SK-N-SH (cell line): ENCODE results near the gene NCKAP5. TPM values are rescaled to one million over a fixed set of nuclear protein-coding genes. Genes with fewer than 3 reads are reported as not detected.

Source experiments
- CTCF ChIA-PET: fragments of 300-600, 350-600 bp; formaldehyde crosslinking; extraction: SDS; loops from one replicate; lab custom pipeline; 2021; lab: Yijun Ruan, JAX
- POLR2A ChIA-PET: fragments of 350-600 bp; sonication (Branson Sonifier 250); formaldehyde crosslinking; extraction: SDS; loops from one replicate; lab custom pipeline; 2020; ENCODE audit warnings: antibody characterized with exemption, inconsistent platforms; lab: Yijun Ruan, JAX
- DNase-seq: peaks from one replicate; pipeline ENCODE4 v3.0.0; 2012
- H2AFZ ChIP-seq: fragments of 200-600 bp; sonication (generic); 2 replicates; pipeline ENCODE4 v1.8.1; 2016; ENCODE audit warnings: antibody characterized with exemption, mild to moderate bottlenecking, low read depth
- H3F3A ChIP-seq: fragments of 200-600 bp; sonication (generic); replicated peaks from 2 replicates; pipeline ENCODE3; 2016; ENCODE audit warnings: antibody characterized with exemption, mild to moderate bottlenecking; ENCODE audit not compliant: insufficient read depth
- H3K27ac ChIP-seq, 2 experiments: fragments of 200-500 bp in 1 of 2; fragments of 200-600 bp in 1 of 2; sonication (Bioruptor generic) in 1 of 2; sonication (generic), shearing (Covaris generic) in 1 of 2; 2 replicates each; pipeline versions ENCODE4 v1.5.1 to v1.6.1; 2014 to 2016; ENCODE audit warnings: low read depth in 2 of 2, inconsistent platforms in 1 of 2, low read length in 1 of 2, mild to moderate bottlenecking in 1 of 2, mixed read lengths in 1 of 2
- H3K27me3 ChIP-seq: fragments of 200-600 bp; sonication (generic), shearing (Covaris generic); 2 replicates; pipeline ENCODE4 v1.6.1; 2016; ENCODE audit warnings: mixed run types; ENCODE audit not compliant: insufficient read depth
- H3K36me3 ChIP-seq, 2 experiments: fragments of 200-500 bp in 1 of 2; fragments of 200-600 bp in 1 of 2; sonication (Bioruptor generic) in 1 of 2; sonication (generic) in 1 of 2; replicated peaks in 1 of 2; 2 replicates each; pipeline versions ENCODE3 to v1.5.1; 2014 to 2016; ENCODE audit warnings: low read length in 1 of 2, mild to moderate bottlenecking in 1 of 2; ENCODE audit not compliant: insufficient read depth in 2 of 2, control insufficient read depth in 1 of 2
- H3K4me1 ChIP-seq, 2 experiments: fragments of 200-500 bp in 1 of 2; fragments of 200-600 bp in 1 of 2; sonication (Bioruptor generic) in 1 of 2; sonication (generic), shearing (Covaris generic) in 1 of 2; 2 replicates each; pipeline versions ENCODE4 v1.5.1 to v1.6.1; 2014 to 2016; ENCODE audit warnings: low read depth in 1 of 2, low read length in 1 of 2, mixed run types in 1 of 2; ENCODE audit not compliant: insufficient read depth in 2 of 2, control insufficient read depth in 1 of 2
- H3K4me2 ChIP-seq: fragments of 200-600 bp; sonication (generic), shearing (Covaris generic); 2 replicates; pipeline ENCODE4 v1.6.1; 2017; ENCODE audit warnings: mixed run types
- H3K4me3 ChIP-seq, 2 experiments: fragments of 200-500 bp in 1 of 2; fragments of 200-600 bp in 1 of 2; sonication (Bioruptor generic) in 1 of 2; sonication (generic), shearing (Covaris generic) in 1 of 2; 2 replicates each; pipeline versions ENCODE4 v1.5.1 to v1.8.1; 2014 to 2016; ENCODE audit warnings: low read depth in 2 of 2, inconsistent platforms in 1 of 2, low read length in 1 of 2, mild to moderate bottlenecking in 1 of 2, mixed read lengths in 1 of 2, moderate library complexity in 1 of 2
- H3K79me2 ChIP-seq: fragments of 200-600 bp; sonication (generic); 2 replicates; pipeline ENCODE4 v1.8.1; 2017; ENCODE audit warnings: mild to moderate bottlenecking; ENCODE audit not compliant: insufficient read depth
- H3K9ac ChIP-seq: fragments of 200-600 bp; sonication (generic); 2 replicates; pipeline ENCODE4 v1.6.1; 2017; ENCODE audit warnings: mixed run types
- H3K9me2 ChIP-seq: fragments of 200-600 bp; sonication (generic); 2 replicates; pipeline ENCODE4 v1.6.1; 2017; ENCODE audit warnings: mixed run types
- H3K9me3 ChIP-seq: fragments of 200-600 bp; sonication (generic); 2 replicates; pipeline ENCODE4 v1.6.1; 2017; ENCODE audit warnings: mixed run types, mild to moderate bottlenecking, moderate library complexity
- H4K20me1 ChIP-seq: fragments of 200-600 bp; sonication (generic); 2 replicates; pipeline ENCODE4 v1.6.1; 2017; ENCODE audit warnings: mild to moderate bottlenecking, mixed run types; ENCODE audit not compliant: insufficient read depth
- CHD2 ChIP-seq: fragments of 150-350 bp; IDR thresholded peaks from 2 replicates; pipeline ENCODE4 v1.6.1; 2018; ENCODE audit warnings: low read length; ENCODE audit not compliant: partially characterized antibody
- EP300 ChIP-seq, 2 experiments: IDR thresholded peaks; 2 replicates each; pipeline versions ENCODE4 v1.4.0 to v1.6.1; 2012; ENCODE audit warnings: borderline replicate concordance in 1 of 2, low read depth in 1 of 2, low read length in 1 of 2
- EZH2phosphoT487 ChIP-seq: fragments of 200-600 bp; sonication (generic); IDR thresholded peaks from 2 replicates; pipeline ENCODE4 v1.6.1; 2017; ENCODE audit warnings: low read depth, mixed run types, mild to moderate bottlenecking, antibody characterized with exemption, moderate library complexity, borderline replicate concordance
- FOXJ3 ChIP-seq: sonication (generic); formaldehyde crosslinking; IDR thresholded peaks from 2 replicates; pipeline ENCODE4 v1.5.1; 2020; ENCODE audit warnings: mild to moderate bottlenecking, missing genetic modification reagents
- JUND ChIP-seq: IDR thresholded peaks from 2 replicates; pipeline ENCODE4 v1.4.0; 2012
- MEF2A ChIP-seq: IDR thresholded peaks from 2 replicates; pipeline ENCODE4 v1.4.0; 2012; ENCODE audit warnings: low read depth, borderline replicate concordance
- RFX5 ChIP-seq: IDR thresholded peaks from 2 replicates; pipeline ENCODE4 v1.6.1; 2012; ENCODE audit warnings: mild to moderate bottlenecking, improper control_type of control experiment, low read length
- SMC3 ChIP-seq: IDR thresholded peaks from 2 replicates; pipeline ENCODE4 v1.6.1; 2012; ENCODE audit warnings: low read depth, low read length, improper control_type of control experiment
- TAF1 ChIP-seq: IDR thresholded peaks from 2 replicates; pipeline ENCODE4 v1.6.1; 2012; ENCODE audit warnings: low read depth, mild to moderate bottlenecking, low read length, moderate library complexity, borderline replicate concordance
- TCF12 ChIP-seq: IDR thresholded peaks from 2 replicates; pipeline ENCODE4 v1.4.0; 2012
- TEAD4 ChIP-seq: IDR thresholded peaks from 2 replicates; pipeline ENCODE4 v1.4.0; 2012; ENCODE audit warnings: mild to moderate bottlenecking, borderline replicate concordance; ENCODE audit not compliant: insufficient read depth
- YY1 ChIP-seq: IDR thresholded peaks from 2 replicates; pipeline ENCODE4 v1.4.0; 2012; ENCODE audit warnings: low read depth, mild to moderate bottlenecking
- WGBS: methylation state at CpG from one replicate; pipeline ENCODE4 v1.1.6; 2017; ENCODE audit warnings: low lambda C conversion rate; 5-methylcytosine and 5-hydroxymethylcytosine counted together
- polyA plus RNA-seq, 3 experiments: library from polyadenylated mRNA; depleted of rRNA; stranded (reverse); fragments of >200 nt; gene quantifications; 2 replicates each; pipeline ENCODE4 v1.2.3, GENCODE V29; 2012
- TF ChIP-seq, protein P1 (sequence below): IDR thresholded peaks from 2 replicates; pipeline ENCODE4 v1.4.0; 2012; ENCODE audit warnings: low read depth, borderline replicate concordance
- TF ChIP-seq, protein P2 (sequence below): IDR thresholded peaks from 2 replicates; pipeline ENCODE4 v1.6.1; 2012; ENCODE audit warnings: mild to moderate bottlenecking, low read depth, low read length, moderate library complexity
- TF ChIP-seq, protein P3 (sequence below): IDR thresholded peaks from 2 replicates; pipeline ENCODE4 v1.4.0; 2012; ENCODE audit warnings: low read depth, borderline replicate concordance

NCKAP5 gene
- polyA plus RNA-seq, 1 of the 3 experiments (the other 2 are of a cell fraction) = 0.02 TPM

DNA sequence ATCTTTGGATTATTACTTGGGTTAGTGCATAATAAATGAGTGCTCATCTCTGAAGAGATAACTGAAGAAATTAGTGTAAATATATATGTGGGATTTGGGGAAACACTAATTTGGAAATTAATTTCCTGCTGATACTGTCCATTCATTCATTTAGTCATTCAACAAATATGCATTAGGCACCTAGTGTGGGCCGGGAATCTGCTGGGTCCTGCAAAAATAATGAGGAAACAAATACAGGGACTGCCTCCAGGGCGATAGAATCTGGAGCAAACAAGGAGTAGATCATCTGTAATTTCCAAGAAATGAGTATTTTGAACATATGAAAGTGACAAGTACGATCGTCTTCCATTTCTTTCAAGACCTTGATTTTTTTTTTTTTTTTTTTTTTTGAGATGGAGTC lies 694.5 kb downstream of the NCKAP5 start:
- CTCF ChIA-PET = interaction anchor here (1.1 kb wide), 1 partner anchor 18 kb away, joined by 3 read pairs; no protein-coding TSS in a partner anchor
- H3K79me2 ChIP-seq = no peaks in the 10 kb centered on the region
- no peaks in the 10 kb centered on the region for H3K36me3 ChIP-seq
- no peaks in the 10 kb centered on the region for H3K9me2 ChIP-seq
- no peak for DNase-seq
- no peak overlapping the region for H3K9ac ChIP-seq
- 70% methylated on average over 4 of the region's 4 CpGs for WGBS
- no peak overlapping the region for H2AFZ ChIP-seq
- H3K4me2 ChIP-seq = no peak overlapping the region
- H3K27ac ChIP-seq = no peak overlapping the region
- no peaks in the 10 kb centered on the region for H4K20me1 ChIP-seq
- H3K9me3 ChIP-seq = no peaks in the 10 kb centered on the region
- no peaks in the 10 kb centered on the region for H3F3A ChIP-seq
- H3K27me3 ChIP-seq = no peaks in the 10 kb centered on the region
- TF ChIP-seq JUND (no peak), EP300 (IDR thresholded peaks at IDR 0.05; ENCODE audit: borderline replicate concordance in 1 of 2, low read depth in 1 of 2, low read length in 1 of 2) (no peak), TEAD4 (no peak), RFX5 (no peak), FOXJ3 (CRISPR knock-in tag) (no peak), EZH2phosphoT487 (no peak), MEF2A (no peak), YY1 (no peak), CHD2 (no peak), TAF1 (no peak), SMC3 (no peak), TCF12 (no peak)
- TF ChIP-seq, protein P1, sequence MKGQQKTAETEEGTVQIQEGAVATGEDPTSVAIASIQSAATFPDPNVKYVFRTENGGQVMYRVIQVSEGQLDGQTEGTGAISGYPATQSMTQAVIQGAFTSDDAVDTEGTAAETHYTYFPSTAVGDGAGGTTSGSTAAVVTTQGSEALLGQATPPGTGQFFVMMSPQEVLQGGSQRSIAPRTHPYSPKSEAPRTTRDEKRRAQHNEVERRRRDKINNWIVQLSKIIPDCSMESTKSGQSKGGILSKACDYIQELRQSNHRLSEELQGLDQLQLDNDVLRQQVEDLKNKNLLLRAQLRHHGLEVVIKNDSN = no peak
- TF ChIP-seq, protein P2, sequence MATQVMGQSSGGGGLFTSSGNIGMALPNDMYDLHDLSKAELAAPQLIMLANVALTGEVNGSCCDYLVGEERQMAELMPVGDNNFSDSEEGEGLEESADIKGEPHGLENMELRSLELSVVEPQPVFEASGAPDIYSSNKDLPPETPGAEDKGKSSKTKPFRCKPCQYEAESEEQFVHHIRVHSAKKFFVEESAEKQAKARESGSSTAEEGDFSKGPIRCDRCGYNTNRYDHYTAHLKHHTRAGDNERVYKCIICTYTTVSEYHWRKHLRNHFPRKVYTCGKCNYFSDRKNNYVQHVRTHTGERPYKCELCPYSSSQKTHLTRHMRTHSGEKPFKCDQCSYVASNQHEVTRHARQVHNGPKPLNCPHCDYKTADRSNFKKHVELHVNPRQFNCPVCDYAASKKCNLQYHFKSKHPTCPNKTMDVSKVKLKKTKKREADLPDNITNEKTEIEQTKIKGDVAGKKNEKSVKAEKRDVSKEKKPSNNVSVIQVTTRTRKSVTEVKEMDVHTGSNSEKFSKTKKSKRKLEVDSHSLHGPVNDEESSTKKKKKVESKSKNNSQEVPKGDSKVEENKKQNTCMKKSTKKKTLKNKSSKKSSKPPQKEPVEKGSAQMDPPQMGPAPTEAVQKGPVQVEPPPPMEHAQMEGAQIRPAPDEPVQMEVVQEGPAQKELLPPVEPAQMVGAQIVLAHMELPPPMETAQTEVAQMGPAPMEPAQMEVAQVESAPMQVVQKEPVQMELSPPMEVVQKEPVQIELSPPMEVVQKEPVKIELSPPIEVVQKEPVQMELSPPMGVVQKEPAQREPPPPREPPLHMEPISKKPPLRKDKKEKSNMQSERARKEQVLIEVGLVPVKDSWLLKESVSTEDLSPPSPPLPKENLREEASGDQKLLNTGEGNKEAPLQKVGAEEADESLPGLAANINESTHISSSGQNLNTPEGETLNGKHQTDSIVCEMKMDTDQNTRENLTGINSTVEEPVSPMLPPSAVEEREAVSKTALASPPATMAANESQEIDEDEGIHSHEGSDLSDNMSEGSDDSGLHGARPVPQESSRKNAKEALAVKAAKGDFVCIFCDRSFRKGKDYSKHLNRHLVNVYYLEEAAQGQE = no peak
- TF ChIP-seq, protein P3, sequence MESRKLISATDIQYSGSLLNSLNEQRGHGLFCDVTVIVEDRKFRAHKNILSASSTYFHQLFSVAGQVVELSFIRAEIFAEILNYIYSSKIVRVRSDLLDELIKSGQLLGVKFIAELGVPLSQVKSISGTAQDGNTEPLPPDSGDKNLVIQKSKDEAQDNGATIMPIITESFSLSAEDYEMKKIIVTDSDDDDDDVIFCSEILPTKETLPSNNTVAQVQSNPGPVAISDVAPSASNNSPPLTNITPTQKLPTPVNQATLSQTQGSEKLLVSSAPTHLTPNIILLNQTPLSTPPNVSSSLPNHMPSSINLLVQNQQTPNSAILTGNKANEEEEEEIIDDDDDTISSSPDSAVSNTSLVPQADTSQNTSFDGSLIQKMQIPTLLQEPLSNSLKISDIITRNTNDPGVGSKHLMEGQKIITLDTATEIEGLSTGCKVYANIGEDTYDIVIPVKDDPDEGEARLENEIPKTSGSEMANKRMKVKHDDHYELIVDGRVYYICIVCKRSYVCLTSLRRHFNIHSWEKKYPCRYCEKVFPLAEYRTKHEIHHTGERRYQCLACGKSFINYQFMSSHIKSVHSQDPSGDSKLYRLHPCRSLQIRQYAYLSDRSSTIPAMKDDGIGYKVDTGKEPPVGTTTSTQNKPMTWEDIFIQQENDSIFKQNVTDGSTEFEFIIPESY = no peak
- TF ChIP-seq, all 33 proteins: peak for 0
- Histone ChIP-seq H3K4me3 (no peak overlapping the region), H3K4me1 (peaks cover 0 to 8% of the 10 kb centered on the region in 2 experiments; a peak in 2 of 4 replicates)
- POLR2A ChIA-PET = no interaction called here
